ENCODE data around the gene ACBD3.

The ACBD3 gene

DNA sequence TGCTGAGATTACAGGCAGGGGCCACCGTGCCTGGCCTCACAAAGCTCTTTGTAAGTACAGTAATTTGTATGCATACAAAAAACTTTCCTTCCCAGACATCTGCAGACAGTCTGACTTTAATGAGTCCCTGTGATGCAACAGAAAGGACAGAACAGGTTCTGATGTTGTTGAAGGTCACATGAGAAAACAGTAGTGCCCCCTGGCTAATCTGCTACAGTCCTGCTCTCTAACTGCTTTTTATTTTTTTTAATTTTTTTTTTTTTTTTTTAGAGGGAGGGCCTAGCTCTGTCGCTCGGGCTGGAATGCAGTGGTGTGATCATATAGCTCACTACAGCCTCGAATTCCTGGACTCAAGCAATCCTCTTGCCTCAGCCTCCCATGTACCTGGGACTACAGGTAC, 36.7 kb downstream of the ACBD3 start:
- no peak for TF ChIP-seq CTCF (IDR thresholded peaks at IDR 0.05; ENCODE audit: low read depth, low read length)
- Histone ChIP-seq H3K36me3 (no peaks in the 10 kb centered on the region; the same call in 1 of the 2 replicates), H3K27me3 (ENCODE audit: insufficient read depth, low read depth, severe bottlenecking) (no peaks in the 10 kb centered on the region), H3K4me3 (ENCODE audit: low read depth, low read length) (no peak overlapping the region), H3K27ac (no peak overlapping the region), H3K9me3 (ENCODE audit: severe bottlenecking) (no peaks in the 10 kb centered on the region)
- DNase-seq: no peak

- no peak overlapping the region for H3K4me3 ChIP-seq (ENCODE audit: low read depth, low read length)
- H3K27ac ChIP-seq: no peak overlapping the region
- DNase-seq: no peak
- H3K36me3 ChIP-seq: no peaks in the 10 kb centered on the region; the same call in 1 of the 2 replicates
- no peak for TF ChIP-seq CTCF (IDR thresholded peaks at IDR 0.05; ENCODE audit: low read depth, low read length)
- no peaks in the 10 kb centered on the region for H3K9me3 ChIP-seq (ENCODE audit: severe bottlenecking)
- H3K27me3 ChIP-seq (ENCODE audit: insufficient read depth, low read depth, severe bottlenecking): no peaks in the 10 kb centered on the region
Measured at GRCh38 chr1:226148121-226148648, 38.4 kb downstream of the ACBD3 start.

GRCh38 chr1:226144045-226144444, 42.5 kb downstream of the ACBD3 start:
- no peak overlapping the region for H3K27ac ChIP-seq
- TF ChIP-seq CTCF (IDR thresholded peaks at IDR 0.05; ENCODE audit: low read depth, low read length): no peak
- H3K9me3 ChIP-seq (ENCODE audit: severe bottlenecking): no peaks in the 10 kb centered on the region
- no peak overlapping the region for H3K4me3 ChIP-seq (ENCODE audit: low read depth, low read length)
- no peaks in the 10 kb centered on the region for H3K36me3 ChIP-seq
- no peak for DNase-seq
- no peaks in the 10 kb centered on the region for H3K27me3 ChIP-seq (ENCODE audit: insufficient read depth, low read depth, severe bottlenecking)

DNA sequence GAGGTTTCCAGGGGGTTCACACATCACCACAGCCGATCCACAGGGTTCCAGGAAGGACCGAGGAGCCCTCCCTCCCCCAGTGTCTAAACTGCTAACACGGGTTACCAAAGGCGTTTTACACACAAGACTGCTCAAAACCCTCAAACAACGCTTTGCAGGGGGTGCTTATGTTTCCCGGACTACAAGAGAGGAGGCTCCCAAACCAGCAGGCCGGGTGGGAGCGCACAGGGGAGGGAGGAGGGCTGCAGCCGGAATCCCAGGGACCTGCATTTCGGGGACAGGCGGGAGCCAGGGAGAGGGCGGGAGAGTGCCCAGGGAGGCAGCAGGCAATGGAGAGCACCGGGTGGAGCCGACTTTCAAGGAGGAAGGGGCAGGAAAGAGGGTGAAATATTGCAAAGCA, 50.8 kb downstream of the ACBD3 start:
- no peak for DNase-seq
- Histone ChIP-seq H3K36me3 (no peaks in the 10 kb centered on the region), H3K9me3 (ENCODE audit: severe bottlenecking) (no peaks in the 10 kb centered on the region), H3K4me3 (ENCODE audit: low read depth, low read length) (no peak overlapping the region), H3K27ac (no peak overlapping the region), H3K27me3 (ENCODE audit: insufficient read depth, low read depth, severe bottlenecking) (no peaks in the 10 kb centered on the region)
- TF ChIP-seq CTCF (IDR thresholded peaks at IDR 0.05; ENCODE audit: low read depth, low read length): no peak

GRCh38 chr1:226135059-226135651, 51.4 kb downstream of the ACBD3 start:
- no peak for TF ChIP-seq CTCF (IDR thresholded peaks at IDR 0.05; ENCODE audit: low read depth, low read length)
- no peak overlapping the region for H3K27ac ChIP-seq
- H3K4me3 ChIP-seq (ENCODE audit: low read depth, low read length): no peak overlapping the region
- DNase-seq: no peak
- no peaks in the 10 kb centered on the region for H3K36me3 ChIP-seq
- H3K27me3 ChIP-seq (ENCODE audit: insufficient read depth, low read depth, severe bottlenecking): no peaks in the 10 kb centered on the region
- no peaks in the 10 kb centered on the region for H3K9me3 ChIP-seq (ENCODE audit: severe bottlenecking)
